HG02623 (cell line): ENCODE measurements around the gene STAT1.
"Not testable (repeated sequence)": the region's sequence is repeated elsewhere in the genome, so short reads cannot be mapped to it uniquely, and the experiment has no call there.

Source experiments
- ATAC-seq: cut with Tn5 transposase; IDR thresholded peaks from one replicate; pipeline ENCODE4 v1.9.1; 2021; ENCODE audit warnings: moderate library complexity; ENCODE audit not compliant: unreplicated experiment

The STAT1 gene

DNA sequence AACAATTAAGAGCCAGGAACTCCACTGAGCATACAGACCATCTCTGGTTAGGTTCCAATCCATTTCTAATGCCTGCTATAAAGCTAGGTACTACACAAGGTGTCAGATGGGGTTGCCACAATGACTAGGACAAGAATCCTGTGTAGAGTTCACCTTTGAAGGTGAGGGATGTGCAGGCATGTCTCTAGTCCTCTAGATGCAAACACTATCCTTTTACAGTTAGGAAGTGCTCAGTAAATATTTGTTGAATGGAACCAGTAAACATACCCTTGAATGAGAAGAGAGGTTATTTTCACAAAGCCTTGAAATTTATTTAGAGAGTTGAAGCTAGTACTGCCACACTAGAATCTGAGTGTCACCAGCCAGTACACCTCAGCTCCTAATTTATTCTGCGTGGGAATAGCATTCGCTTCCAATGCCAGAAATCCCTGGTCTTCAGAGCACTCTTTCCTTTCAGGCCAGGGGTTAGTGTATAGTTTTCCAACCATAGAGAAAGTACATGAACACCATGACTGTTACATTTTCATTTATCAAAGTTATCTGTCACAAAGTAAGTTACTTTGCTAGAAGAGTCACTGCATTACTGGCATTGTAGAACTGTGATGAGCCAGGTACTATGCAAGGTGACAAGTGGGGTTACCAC is 48.3 kb downstream of the STAT1 start:
- no peak for ATAC-seq

DNA sequence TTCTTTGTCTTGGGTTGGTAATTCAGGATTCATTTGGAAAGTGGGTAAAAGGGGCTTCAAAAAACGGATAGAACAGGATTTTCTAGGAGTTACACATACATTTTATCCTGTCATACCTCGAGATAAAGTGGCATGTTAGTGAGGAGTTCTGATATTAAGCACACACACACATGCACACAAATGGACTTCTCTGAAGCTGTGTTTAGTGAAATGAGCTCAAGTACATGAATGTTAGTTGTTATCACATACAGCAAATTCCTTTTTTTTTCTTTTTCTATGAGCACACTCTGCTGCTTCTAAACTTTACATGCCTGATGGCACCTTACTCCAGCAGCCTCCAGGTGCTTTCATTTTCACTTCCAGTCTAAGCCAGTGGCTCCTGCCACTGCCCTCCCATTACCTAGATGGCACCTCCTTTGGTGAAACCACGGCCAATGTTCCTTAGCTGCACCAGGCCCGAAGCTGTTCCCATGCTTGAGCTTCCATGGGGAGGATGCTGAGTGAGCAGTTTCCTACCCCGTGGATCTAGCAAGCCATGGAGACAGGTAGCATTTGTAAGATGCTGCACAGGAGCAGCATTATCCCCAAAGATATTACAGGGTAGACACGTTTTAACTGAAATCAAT is 49.7 kb downstream of the STAT1 start:
- no peak for ATAC-seq

DNA sequence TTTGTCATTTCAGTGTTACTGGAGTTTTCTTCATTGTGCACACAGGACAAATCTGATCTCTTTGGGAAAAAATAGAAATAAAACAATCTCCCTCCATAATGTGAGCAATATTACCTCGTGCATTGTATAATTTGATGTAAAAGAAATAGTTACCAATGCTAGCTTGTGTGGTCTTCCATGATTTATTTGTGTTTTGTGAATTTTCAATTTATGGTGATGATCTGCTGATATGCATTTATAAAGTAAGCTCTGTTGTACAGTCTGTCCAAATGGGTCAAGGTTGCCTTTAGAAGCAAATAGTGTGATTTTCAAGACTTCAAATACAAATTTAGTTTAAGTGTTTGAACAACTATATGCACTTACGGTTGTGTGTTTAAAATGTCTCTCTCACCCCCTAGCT is 50.9 kb downstream of the STAT1 start:
- ATAC-seq: no peak

DNA sequence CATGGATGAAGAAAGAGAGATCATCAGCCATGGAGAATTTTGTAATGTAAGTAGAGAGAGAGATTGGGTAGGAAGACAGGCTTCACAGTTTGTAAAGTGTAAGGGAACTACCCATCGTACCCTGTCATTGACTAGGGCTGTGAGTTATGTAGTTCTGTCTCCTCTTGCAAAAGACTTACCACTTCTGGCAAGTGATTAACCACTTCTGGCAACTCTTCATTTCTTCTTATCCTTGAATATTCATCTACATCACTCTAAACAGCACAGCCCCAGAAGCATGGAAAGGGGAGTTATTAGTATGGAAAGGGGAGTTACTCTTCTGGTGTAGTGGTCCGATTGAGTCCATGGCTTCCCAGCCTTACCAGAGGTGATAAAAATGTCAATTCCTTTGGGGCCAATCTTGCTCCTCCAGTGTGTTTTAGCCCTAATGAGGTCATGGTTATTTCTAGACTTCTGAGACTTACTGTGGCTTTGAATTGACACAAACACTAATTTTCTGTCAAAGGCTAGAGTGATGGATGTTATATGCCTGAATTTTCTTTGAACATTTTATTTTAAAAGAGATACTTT is 52.0 kb downstream of the STAT1 start:
- ATAC-seq: no peak

DNA sequence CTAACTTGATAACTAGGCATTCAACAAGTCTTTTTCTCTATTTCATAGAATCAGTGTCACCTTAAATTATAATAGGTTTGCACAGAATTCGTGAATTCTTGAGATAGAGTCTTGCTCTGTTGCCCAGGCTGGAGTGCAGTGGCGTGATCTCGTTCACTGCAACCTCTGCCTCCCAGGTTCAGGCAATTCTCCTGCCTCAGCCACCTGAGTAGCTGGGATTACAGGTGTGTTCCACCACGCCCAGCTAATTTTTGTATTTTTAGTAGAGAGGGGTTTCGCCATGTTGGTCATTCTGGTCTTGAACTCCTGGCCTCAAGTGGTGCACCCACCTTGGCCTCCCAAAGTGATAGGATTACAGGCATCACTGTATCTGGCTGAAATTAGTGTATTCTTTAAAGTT is 52.9 kb downstream of the STAT1 start:
- not testable (repeated sequence) for ATAC-seq

DNA sequence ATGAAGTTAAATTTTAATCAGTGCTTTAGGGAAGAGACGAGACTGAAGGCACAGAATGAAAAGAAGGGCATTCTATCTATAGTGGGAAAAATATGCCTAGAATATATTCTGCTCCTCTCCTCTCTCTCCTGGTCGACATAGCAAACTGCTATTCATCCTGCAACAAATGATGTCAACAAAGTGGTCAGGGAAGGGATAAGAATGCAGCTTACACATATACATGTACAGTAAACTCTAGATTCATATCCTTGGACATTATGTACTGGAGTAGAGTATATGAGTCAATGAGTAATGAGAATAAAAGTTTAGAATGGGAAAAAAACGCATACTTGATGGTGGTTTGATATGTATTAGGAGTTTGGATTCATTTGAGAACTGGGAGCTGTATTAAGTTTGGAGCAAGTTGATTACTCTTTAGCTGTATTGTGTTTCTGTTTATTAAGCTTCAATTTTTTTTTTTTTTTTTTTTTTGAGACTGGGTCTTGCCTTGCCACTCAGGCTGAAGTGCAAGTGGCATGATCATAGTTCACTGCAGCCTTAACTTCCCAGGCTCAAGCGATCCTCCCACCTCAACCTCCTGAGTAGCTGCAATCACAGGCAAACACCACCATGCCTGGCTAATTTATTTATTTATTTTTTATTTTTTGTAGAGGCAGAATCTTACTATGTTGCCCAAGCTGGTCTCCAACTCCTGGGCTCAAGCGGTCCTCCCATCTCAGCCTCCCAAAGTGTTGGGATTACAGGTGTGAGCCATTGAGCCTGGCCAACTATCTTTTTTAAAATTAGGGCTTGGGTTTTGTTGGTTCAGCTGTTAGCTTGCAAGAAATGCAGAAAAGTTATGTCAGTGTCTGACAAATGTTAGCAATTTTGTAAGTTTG is 53.8 kb downstream of the STAT1 start:
- ATAC-seq: no peak

DNA sequence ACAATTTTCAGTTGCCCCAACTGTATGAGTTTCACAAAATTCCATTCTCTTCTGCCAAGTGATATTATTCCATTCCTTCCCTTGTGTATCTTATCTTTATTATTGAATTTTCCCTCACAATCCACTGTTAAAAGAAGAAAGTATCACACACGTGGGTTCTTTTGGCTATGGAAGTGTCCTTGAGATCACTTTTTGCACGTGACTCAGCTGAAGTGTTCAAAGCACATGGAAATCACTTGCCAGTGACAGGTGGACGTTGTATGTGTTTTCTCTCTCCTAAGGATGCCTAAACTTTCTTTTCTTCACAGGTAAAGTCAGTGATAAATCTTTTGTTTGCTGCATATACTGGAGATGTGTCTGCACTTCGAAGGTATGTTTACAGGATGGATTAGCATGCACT is 60.7 kb downstream of the STAT1 start:
- ATAC-seq: no peak

DNA sequence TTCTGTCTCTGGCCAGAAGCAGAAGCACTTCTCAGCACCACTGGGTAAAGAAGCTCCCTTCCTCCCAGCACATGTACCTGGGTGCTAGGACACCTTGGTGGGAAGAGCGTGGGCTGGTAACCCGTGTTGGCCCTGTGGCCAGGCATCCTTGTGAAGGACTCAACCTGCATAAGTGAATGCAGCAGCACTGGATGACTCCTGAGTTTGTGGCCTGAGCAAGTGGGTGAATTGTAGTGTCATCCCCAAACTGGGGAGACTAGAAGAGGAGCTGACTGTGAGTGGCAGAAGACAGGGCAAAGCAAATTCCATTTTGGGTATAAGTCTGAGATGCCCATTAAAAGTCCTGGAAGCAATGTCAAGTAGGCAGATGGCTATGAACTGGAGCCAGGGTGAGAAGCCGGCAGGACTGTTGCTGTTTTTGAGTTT is 63.4 kb downstream of the STAT1 start:
- ATAC-seq: no peak

DNA sequence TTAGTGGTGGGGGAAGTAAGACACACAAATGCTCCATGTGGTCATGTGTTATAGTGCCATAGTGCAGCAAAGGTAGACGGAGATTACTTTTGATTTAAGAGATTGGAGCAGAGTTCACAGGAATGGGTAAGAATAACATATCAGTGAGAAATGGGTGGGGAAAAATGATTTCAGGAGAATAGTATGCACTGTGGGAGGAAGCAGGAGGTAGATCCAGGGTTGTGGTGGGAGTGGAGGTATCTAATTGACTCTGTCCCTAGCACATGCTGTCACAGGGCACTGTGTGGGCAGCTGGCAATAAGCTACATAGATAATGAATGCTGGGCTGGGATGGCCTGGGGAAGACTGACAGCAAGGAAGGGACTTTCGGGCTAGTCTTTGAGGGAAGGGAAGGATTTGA is 65.3 kb downstream of the STAT1 start:
- no peak for ATAC-seq

DNA sequence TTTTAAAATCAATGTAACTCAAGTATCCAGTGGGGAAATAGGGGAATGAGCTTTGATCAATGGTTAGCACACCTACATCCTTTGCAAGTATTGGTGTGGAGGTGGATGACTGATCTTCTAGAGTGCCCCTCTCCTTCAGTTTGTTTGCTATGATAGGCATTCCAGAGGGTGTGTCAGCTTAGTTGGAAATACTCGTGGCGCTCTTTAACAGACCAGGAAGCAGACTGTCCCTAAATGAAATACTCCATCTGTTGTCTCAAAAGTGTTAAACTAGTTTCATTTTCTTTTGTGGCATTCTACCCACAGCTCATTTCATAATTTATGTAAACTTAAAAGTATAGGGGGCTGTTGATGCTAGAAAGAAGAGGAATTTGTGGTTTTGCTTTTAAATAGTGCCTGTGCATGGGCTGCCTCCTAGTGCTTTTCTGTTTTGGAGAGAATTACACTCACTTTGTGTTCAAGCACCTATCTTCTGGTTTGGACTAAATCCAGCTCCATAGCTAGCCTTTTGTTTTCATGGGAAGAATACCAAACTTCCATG is 66.2 kb downstream of the STAT1 start:
- peak; percentile 67 for ATAC-seq

DNA sequence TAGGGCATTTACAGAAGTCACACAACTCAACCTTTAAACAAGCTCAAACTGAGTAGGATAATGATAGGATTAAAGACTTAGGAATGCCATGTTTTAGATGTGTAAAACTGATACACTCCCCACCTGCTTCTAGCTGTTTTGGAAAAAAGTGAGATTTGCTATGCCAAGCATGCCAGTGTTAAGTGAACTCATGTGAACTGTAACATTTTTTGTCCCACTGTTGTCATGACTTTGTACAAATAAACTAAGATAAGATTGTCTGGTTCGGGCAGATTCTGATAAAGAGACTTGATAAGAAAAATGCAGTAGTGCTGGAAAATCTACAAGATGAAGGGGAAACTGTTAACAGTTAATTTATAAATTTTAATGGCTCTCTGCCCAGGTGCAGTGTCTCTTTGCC is 66.8 kb downstream of the STAT1 start:
- no peak for ATAC-seq

DNA sequence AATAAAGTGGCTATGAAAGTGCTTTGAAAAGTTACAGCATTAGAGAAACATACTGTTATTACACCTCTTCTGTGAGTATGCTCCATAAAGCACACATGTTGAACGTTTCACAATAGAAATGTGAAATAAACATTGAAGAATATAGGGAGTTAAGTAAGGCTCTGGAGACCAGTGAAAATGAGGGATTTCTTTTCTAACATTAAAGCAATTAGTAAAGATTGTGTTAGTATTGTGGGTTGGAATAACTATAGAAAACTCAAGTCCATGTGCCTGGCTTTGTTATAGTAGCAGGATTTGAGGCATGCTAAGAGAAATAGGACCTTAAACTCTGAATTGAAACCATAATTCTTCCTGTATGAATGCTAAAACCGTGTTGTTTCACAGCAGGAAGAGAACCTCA is 70.3 kb downstream of the STAT1 start:
- ATAC-seq: no peak

DNA sequence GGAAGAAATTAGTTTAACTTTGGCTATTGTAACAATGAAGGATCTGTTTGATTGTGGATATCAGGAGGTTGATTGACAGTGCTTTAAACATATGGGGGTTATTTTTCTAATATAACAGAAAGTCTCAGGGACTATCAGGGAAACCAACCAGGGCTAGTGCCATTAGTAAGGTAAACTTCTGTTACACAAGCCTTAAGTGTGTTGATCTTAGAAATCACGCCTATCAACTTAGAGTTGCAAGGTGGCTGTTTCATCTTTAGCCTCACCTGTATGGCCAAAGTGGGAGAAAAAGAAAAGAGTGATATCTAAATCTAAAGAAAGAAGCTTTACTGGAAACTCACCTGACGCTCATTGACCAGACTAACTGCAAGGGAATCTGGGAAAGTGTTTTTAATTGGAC is 71.3 kb downstream of the STAT1 start:
- ATAC-seq: no peak

DNA sequence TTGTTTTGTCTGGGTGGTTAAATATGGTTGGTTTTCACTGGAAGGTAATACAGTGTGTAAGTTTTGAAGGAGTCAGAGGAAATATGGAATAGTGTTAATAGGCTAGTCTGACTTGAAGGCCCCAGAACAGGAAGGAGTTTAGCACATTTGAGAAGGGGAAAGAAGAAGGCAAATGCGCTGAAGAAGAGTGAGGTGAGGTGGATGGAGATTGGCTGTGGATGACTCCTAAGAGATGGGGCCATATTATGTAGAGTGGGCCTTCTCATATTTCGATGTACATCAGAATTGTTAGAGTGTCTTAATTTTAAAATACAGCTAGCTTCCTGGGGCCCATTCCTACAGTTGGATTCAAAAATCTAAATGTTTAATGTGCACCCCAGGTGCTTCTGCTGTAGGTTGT is 72.4 kb downstream of the STAT1 start:
- no peak for ATAC-seq

DNA sequence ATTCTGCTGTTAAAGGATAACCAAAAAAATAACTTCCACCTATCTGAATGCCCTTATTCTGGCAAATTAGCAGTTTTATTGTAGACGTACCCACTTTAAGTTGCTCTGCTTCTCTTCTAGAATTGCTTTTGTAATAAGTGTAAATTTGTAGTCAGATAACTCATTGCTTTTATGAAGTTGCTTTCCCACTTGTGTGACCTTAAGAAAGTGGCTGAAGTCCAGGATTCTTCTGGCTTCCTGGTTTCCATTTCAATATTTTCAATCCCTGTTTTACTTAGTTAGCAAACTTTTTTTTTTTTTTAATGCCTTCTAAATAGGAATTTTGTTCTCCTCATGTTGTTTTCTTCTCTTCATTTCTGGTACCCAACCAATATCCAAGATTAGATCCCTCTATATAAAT is 73.5 kb downstream of the STAT1 start:
- ATAC-seq: no peak

DNA sequence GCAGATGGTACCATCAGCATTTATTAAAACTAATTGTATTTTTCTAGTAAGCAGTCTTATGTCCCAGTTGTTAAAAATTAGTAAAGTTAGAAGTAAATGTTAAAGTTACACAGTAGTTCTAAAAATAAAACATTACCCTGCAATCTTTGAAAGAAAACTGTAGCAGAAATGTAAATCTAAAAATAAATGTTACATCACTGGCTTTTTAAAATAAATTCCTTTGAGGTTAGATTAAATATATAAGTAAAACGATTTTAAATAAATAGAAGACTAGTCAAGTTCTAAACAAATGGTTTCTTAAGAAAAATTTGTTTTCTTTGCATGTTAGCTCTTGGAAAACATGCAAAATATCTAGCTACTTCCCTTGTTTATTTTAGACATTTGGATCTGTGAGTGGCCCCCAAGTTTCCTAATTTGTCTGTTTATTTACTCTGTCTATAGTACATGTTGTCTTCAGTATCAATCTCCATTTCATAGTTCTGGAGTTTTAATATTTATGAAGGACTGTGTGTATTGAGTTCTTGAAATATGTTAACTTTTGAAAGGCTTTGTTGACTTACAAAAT is 75.1 kb downstream of the STAT1 start:
- no peak for ATAC-seq

DNA sequence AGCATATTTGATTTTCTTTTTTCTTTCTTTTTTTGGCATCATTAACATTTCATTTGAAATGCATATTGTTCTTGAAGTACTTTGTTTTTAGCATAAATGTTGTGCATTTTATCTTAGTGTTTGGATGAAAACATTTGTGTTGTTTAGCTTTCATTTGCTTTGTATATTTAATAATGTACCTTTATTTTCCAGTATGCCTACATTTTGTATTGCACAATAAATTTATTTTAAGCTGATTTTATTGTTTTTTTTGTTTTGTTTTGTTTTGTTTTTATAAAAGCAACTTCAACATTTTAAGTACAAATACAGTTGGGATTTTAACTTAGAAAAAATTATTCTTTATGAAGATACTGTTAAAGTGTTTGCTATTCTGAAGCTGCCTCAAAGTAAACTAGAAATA is 78.9 kb downstream of the STAT1 start:
- no peak for ATAC-seq

DNA sequence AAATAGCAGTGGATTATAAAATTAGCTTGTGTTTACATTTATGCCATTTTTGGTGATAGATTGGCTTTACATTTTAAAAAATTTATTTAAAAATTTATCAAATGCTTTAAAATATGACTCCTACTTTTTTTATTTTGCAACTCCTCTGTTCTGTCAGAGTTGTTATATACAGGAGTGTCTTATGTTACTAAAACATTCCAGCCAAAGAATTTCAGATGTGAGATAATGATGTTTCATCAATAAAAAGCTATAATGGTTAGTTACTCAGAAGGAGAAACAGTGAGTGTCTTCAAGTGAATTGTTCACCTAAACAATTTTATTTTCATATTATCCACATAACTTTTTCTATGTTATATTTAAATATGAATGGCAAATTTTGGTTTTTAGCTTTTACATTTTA is 80.6 kb downstream of the STAT1 start:
- ATAC-seq: no peak

DNA sequence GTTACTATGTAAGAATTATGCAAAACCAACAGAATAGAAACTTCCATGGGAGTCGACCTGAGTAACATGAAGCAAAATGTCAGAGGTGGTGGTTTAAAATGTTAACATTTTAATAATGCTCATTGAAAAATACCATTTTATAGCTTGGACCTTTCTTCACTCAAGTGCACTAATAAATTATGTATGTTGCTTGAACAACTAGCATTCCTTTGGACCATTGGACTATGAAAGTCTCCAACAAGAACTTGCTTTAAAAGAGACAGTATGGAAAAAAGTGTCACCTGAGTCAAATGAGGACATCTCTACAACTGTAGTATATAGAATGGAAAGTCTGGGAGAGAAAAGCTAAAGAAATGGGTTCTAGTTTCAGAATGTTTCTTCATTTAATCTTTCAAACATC is 81.5 kb downstream of the STAT1 start:
- ATAC-seq: no peak

DNA sequence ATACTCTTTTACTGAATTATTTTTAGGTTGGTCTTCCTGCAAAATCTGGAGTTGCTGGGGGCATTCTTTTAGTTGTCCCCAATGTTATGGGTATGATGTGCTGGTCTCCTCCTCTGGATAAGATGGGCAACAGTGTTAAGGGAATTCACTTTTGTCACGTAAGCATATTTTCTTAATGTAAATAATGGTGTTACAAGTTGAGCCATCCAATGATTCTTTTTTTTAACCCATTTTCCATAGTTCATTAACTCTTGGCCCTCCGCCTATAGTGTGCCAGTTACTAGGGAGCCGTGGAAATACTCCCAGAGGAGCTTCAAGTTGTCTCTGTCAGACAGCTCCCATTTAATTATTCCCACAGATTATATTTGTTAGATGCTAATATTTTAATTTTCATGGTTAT is 83.6 kb downstream of the STAT1 start:
- ATAC-seq: no peak

DNA sequence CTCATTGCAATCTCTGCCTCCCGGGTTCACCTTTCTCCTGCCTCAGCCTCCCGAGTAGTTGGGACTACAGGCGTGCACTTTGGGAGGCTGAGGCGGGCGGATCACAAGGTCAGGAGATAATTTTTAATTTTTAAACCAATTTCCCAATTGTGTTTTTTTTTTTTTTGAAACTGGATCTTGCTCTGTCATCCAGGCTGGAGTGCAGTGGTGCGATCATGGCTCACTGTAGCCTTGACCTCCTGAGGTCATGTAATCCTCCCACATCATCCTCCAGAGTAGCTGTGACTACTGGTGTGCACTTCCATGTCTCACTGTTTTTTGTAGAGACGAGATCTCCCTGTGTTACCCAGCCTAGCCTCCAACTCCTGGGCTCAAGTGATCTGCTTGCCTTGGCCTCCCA is 84.1 kb downstream of the STAT1 start:
- no peak for ATAC-seq
